Erythroblast (primary cell): ENCODE measurements around the gene FAM135A.

Experiments
- DNase-seq, 2 experiments: peaks; one replicate each; lab custom pipeline; 2025; lab: John Stamatoyannopoulos, UW
- GATA1 ChIP-seq: IDR thresholded peaks from 2 replicates; pipeline ENCODE4 v1.6.1; 2011; ENCODE audit warnings: low read depth, mild to moderate bottlenecking, control low read depth, low read length, moderate library complexity
- POLR2A ChIP-seq: IDR thresholded peaks from 2 replicates; pipeline ENCODE4 v1.6.1; 2011; ENCODE audit warnings: mild to moderate bottlenecking, low read length

Gene FAM135A

GRCh38 chr6:70413114-70413991, at the start of gene FAM135A:
Gene FAM135A, plus strand, starts transcription at chr6:70413508. Its CDS starts 14,835 bp downstream, at chr6:70428343.
- no peak for TF ChIP-seq GATA1
- TF ChIP-seq POLR2A = peak; percentile 58
- peak; percentile 93 to 96 for DNase-seq

GRCh38 chr6:70363741-70364493, 49.4 kb upstream of the FAM135A start:
- TF ChIP-seq POLR2A (no peak), GATA1 (no peak)
- DNase-seq = no peak

GRCh38 chr6:70369332-70369950, 43.9 kb upstream of the FAM135A start:
- no peak for TF ChIP-seq GATA1
- no peak for TF ChIP-seq POLR2A
- DNase-seq = peak; percentile 71 to 88

- no peak for DNase-seq
- no peak for TF ChIP-seq GATA1
- TF ChIP-seq POLR2A = no peak
Observed at GRCh38 chr6:70370496-70370895, 42.8 kb upstream of the FAM135A start.

GRCh38 chr6:70371454-70372105, 41.7 kb upstream of the FAM135A start:
- no peak for TF ChIP-seq POLR2A
- no peak for TF ChIP-seq GATA1

GRCh38 chr6:70375166-70375565, 38.1 kb upstream of the FAM135A start:
- TF ChIP-seq POLR2A (no peak), GATA1 (no peak)
- no peak for DNase-seq

More at GRCh38 chr6:70371454-70372105, 41.7 kb upstream of the FAM135A start:
- DNase-seq = peak; percentile 74 to 83

- no peak for TF ChIP-seq POLR2A
- no peak for TF ChIP-seq GATA1
Observed at GRCh38 chr6:70375882-70376281, 37.4 kb upstream of the FAM135A start.

GRCh38 chr6:70376628-70377027, 36.7 kb upstream of the FAM135A start:
- TF ChIP-seq GATA1 (no peak), POLR2A (no peak)
- DNase-seq = no peak

More at GRCh38 chr6:70375882-70376281, 37.4 kb upstream of the FAM135A start:
- DNase-seq = peak in 1 of 2 experiments; percentile 18

- peak in 1 of 2 experiments; percentile 3 for DNase-seq
- TF ChIP-seq POLR2A = no peak
- TF ChIP-seq GATA1 = no peak
Observed at GRCh38 chr6:70377372-70377771, 35.9 kb upstream of the FAM135A start.

- no peak for DNase-seq
- TF ChIP-seq POLR2A = no peak
- no peak for TF ChIP-seq GATA1
Observed at GRCh38 chr6:70379473-70380013, 33.8 kb upstream of the FAM135A start.

- TF ChIP-seq POLR2A (no peak), GATA1 (no peak)
- no peak for DNase-seq
Observed at GRCh38 chr6:70380252-70380651, 33.1 kb upstream of the FAM135A start.

- no peak for DNase-seq
- TF ChIP-seq POLR2A = no peak
- TF ChIP-seq GATA1 = no peak
Observed at GRCh38 chr6:70380771-70381416, 32.4 kb upstream of the FAM135A start.

- TF ChIP-seq POLR2A = no peak
- TF ChIP-seq GATA1 = no peak
Observed at GRCh38 chr6:70381417-70381782, 31.9 kb upstream of the FAM135A start.

More at GRCh38 chr6:70381417-70381782, 31.9 kb upstream of the FAM135A start:
- DNase-seq = no peak
